Measurements from ENCODE around the gene GNG5. TPM values are rescaled to one million over a fixed set of nuclear protein-coding genes. Genes with fewer than 3 reads are reported as not detected.

The GNG5 gene
- total and polyA plus RNA-seq, 7 experiments from 2014 or later, result 24.8 to 250 (median 58.8) TPM

DNA sequence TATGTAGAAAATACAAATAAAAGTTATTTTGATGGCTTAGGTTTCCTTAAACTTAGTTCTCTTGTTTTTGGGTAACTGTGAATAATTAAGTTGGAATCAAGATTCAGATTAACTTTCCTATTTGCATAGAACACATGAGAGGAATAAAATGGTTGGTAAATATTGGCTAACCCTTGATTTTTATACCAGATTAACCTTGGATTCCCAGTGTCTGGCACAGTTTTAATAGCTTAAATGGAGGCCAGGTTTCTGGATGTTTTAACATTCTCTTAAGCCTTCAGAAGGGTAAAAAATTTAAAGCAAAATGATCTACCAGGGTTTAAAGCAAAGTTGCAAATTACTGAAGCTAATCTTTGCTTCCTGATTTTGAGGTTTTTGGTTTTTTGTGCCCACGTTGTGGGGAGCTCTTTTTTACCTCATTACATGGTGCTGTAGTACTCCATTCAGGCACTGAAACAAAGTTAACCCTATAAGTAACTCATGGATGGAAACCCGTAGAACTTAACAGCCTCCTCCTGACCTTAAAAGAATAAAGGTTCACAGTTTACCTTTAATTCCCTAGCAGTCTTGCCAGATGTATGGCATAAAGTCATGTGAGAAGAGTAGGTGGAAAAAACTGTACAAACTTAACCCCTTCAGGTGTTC, 8.6 kb downstream of the GNG5 start:
- Mint-ChIP-seq H3K9me3 (no peaks in the 10 kb centered on the region), H3K4me3 (peak overlapping the region in 1 of 10 donors; percentile 6), H3K27me3 (no peaks in the 10 kb centered on the region), H3K27ac (peak overlapping the region in 4 of 9 donors; percentile 24 to 72 (median 46)), H3K4me1 (peaks cover 15 to 56% (median 42%) of the 10 kb centered on the region in 7 donors), H3K36me3 (peaks cover 6 to 46% (median 25%) of the 10 kb centered on the region in 5 donors)
- DNase-seq (peak in 1 of 9 donors; percentile 15), ATAC-seq (peak; percentile 51)
- Histone ChIP-seq H3K9me3 (ENCODE audit: control insufficient read depth in 2 of 3, low read length in 3 of 3) (no peaks in the 10 kb centered on the region), H3K36me3 (ENCODE audit: control insufficient read depth in 2 of 3, insufficient read depth in 3 of 3, low read length in 3 of 3) (peaks cover 8 to 54% (median 21%) of the 10 kb centered on the region in 3 experiments), H3K27ac (ENCODE audit: low read depth, low read length) (peak overlapping the region; percentile 38), H3K27me3 (ENCODE audit: control insufficient read depth in 2 of 2, insufficient read depth in 2 of 2, low read length in 2 of 2) (no peaks in the 10 kb centered on the region), H3K4me3 (ENCODE audit: low read length) (no peak overlapping the region), H3K4me1 (ENCODE audit: control insufficient read depth in 2 of 2, insufficient read depth in 2 of 2, low read length in 2 of 2) (peaks cover 0 to 4% of the 10 kb centered on the region in 2 donors)
- POLR2A ChIA-PET, result interaction anchor here (1.0 to 1.5 kb wide), 2 partner anchors 18 to 76 kb away, joined by 4 to 5 read pairs; partner anchors contain the start of gene CTBS
- CTCF ChIA-PET, result interaction anchor here (1.0 kb wide), 1 partner anchor 55 kb away, joined by 3 read pairs; no protein-coding TSS in a partner anchor
- intact Hi-C loops (cut with micrococcal nuclease), result no loop called here

- H3K27ac Mint-ChIP-seq, result peak overlapping the region in 1 of 9 donors; percentile 62
- Histone ChIP-seq H3K4me1 (ENCODE audit: control insufficient read depth in 2 of 2, insufficient read depth in 2 of 2, low read length in 2 of 2) (peaks cover 0 to 2% of the 10 kb centered on the region in 2 donors), H3K36me3 (ENCODE audit: control insufficient read depth in 2 of 3, insufficient read depth in 3 of 3, low read length in 3 of 3) (peaks cover 14 to 66% (median 21%) of the 10 kb centered on the region in 3 experiments), H3K4me3 (ENCODE audit: low read length) (no peak overlapping the region), H3K9me3 (ENCODE audit: control insufficient read depth in 2 of 3, low read length in 3 of 3) (no peaks in the 10 kb centered on the region), H3K27me3 (ENCODE audit: control insufficient read depth in 2 of 2, insufficient read depth in 2 of 2, low read length in 2 of 2) (no peaks in the 10 kb centered on the region), H3K27ac (ENCODE audit: low read depth, low read length) (no peak overlapping the region)
- ChIA-PET POLR2A (no interaction called here), CTCF (interaction anchor here (1.0 kb wide), 1 partner anchor 257 kb away, joined by 3 read pairs; no protein-coding TSS in a partner anchor)
- peaks cover 11 to 44% (median 33%) of the 10 kb centered on the region in 7 donors for H3K4me1 Mint-ChIP-seq
- no peak overlapping the region for H3K4me3 Mint-ChIP-seq
- intact Hi-C loops (cut with micrococcal nuclease), result no loop called here
- no peaks in the 10 kb centered on the region for H3K9me3 Mint-ChIP-seq
- no peaks in the 10 kb centered on the region for H3K27me3 Mint-ChIP-seq
- peaks cover 6 to 43% (median 25%) of the 10 kb centered on the region in 5 donors for H3K36me3 Mint-ChIP-seq
- DNase-seq (no peak), ATAC-seq (no peak)
Observed at GRCh38 chr1:84496498-84496897, 9.9 kb downstream of the GNG5 start.

DNA sequence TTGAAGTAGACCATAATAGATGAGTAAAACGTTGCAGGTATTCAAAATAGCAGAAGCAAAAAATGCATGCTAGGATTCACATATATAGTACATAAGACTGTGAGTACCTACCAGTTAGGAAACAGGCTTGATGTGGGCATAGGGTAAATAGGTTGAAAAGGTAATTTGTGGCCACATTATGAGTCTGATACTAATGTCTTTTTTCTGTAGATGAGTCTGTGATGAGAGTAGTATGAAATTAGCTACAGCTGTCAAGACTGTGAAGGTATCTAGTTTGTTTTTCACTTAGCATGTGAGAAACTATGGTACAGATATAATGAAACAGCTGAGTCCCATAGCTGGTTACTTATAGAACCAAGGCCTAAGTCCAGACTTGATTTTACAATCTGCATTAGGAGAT, 12.6 kb downstream of the GNG5 start:
- H3K36me3 ChIP-seq (ENCODE audit: control insufficient read depth in 2 of 3, insufficient read depth in 3 of 3, low read length in 3 of 3), result peaks cover 23 to 81% (median 28%) of the 10 kb centered on the region in 3 experiments
- ChIA-PET POLR2A (interaction anchor here (0.7 to 1.3 kb wide), 2 partner anchors 13 to 350 kb away, joined by 3 to 4 read pairs; partner anchors contain the start of genes GNG5 and SPATA1), CTCF (no interaction called here)
- Mint-ChIP-seq H3K4me1 (peaks cover 10 to 40% (median 27%) of the 10 kb centered on the region in 7 donors), H3K36me3 (peaks cover 11 to 48% (median 40%) of the 10 kb centered on the region in 5 donors), H3K4me3 (no peak overlapping the region), H3K27me3 (no peaks in the 10 kb centered on the region), H3K9me3 (no peaks in the 10 kb centered on the region), H3K27ac (peak overlapping the region in 6 of 9 donors; percentile 6 to 76 (median 33))
- ATAC-seq, result no peak
- no peak overlapping the region for H3K4me3 ChIP-seq (ENCODE audit: low read length)
- no peaks in the 10 kb centered on the region for H3K4me1 ChIP-seq (ENCODE audit: control insufficient read depth in 2 of 2, insufficient read depth in 2 of 2, low read length in 2 of 2)
- DNase-seq, result no peak
- H3K27ac ChIP-seq (ENCODE audit: low read depth, low read length), result no peak overlapping the region
- H3K27me3 ChIP-seq (ENCODE audit: control insufficient read depth in 2 of 2, insufficient read depth in 2 of 2, low read length in 2 of 2), result no peaks in the 10 kb centered on the region
- intact Hi-C loops (cut with micrococcal nuclease), result no loop called here
- H3K9me3 ChIP-seq (ENCODE audit: control insufficient read depth in 2 of 3, low read length in 3 of 3), result no peaks in the 10 kb centered on the region

DNA sequence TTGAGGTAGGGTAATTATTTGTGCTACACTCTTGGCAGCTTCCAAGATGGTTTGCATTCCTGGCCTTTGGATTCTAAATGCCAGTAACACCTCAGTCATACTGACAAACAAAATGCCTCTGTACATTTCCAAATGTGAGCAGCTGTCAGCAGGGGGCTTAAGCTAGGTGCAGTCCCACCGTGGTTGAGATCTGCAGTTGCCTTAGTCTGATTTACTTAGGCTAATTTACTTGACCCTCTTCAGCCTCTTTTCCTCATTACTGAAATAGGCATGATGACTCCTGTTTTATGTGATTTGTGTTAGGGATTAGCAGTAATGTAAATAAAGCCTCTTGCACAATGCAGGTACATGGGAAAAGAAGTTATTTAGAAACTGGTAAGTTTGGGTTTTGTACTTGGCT, 13.7 kb downstream of the GNG5 start:
- H3K36me3 ChIP-seq (ENCODE audit: control insufficient read depth in 2 of 3, insufficient read depth in 3 of 3, low read length in 3 of 3), result peaks cover 19 to 71% (median 19%) of the 10 kb centered on the region in 3 experiments
- H3K27ac Mint-ChIP-seq, result peak overlapping the region in 2 of 9 donors; percentile 15 to 63
- H3K36me3 Mint-ChIP-seq, result peaks cover 5 to 41% (median 31%) of the 10 kb centered on the region in 5 donors
- ATAC-seq (no peak), DNase-seq (no peak)
- H3K9me3 Mint-ChIP-seq, result no peaks in the 10 kb centered on the region
- no peaks in the 10 kb centered on the region for H3K27me3 Mint-ChIP-seq
- intact Hi-C loops (cut with micrococcal nuclease), result loop anchor here in 1 of 2 donors (1.0 kb wide), 1 partner anchor 9 kb away; no protein-coding TSS in a partner anchor
- peaks cover 10 to 42% (median 30%) of the 10 kb centered on the region in 7 donors for H3K4me1 Mint-ChIP-seq
- no peaks in the 10 kb centered on the region for H3K4me1 ChIP-seq (ENCODE audit: control insufficient read depth in 2 of 2, insufficient read depth in 2 of 2, low read length in 2 of 2)
- ChIA-PET POLR2A (interaction anchor here (1.0 kb wide), 1 partner anchor 11 kb away, joined by 3 read pairs; no protein-coding TSS in a partner anchor), CTCF (no interaction called here)
- no peak overlapping the region for H3K4me3 ChIP-seq (ENCODE audit: low read length)
- no peak overlapping the region for H3K27ac ChIP-seq (ENCODE audit: low read depth, low read length)
- H3K27me3 ChIP-seq (ENCODE audit: control insufficient read depth in 2 of 2, insufficient read depth in 2 of 2, low read length in 2 of 2), result no peaks in the 10 kb centered on the region
- no peak overlapping the region for H3K4me3 Mint-ChIP-seq
- H3K9me3 ChIP-seq (ENCODE audit: control insufficient read depth in 2 of 3, low read length in 3 of 3), result no peaks in the 10 kb centered on the region

- H3K27me3 Mint-ChIP-seq, result no peaks in the 10 kb centered on the region
- H3K9me3 ChIP-seq (ENCODE audit: control insufficient read depth in 2 of 3, low read length in 3 of 3), result no peaks in the 10 kb centered on the region
- CTCF ChIA-PET, result no interaction called here
Observed at GRCh38 chr1:84489766-84490165, 16.6 kb downstream of the GNG5 start.

GRCh38 chr1:84488107-84488506, 18.3 kb downstream of the GNG5 start:
- Mint-ChIP-seq H3K36me3 (peaks cover 10 to 48% (median 35%) of the 10 kb centered on the region in 5 donors), H3K9me3 (peaks cover 0 to 3% (median 0%) of the 10 kb centered on the region in 11 donors), H3K27ac (peak overlapping the region in 2 of 9 donors; percentile 33 to 41), H3K4me3 (peak overlapping the region in 2 of 10 donors; percentile 37 to 61), H3K4me1 (peaks cover 23 to 66% (median 61%) of the 10 kb centered on the region in 7 donors), H3K27me3 (no peaks in the 10 kb centered on the region)
- intact Hi-C loops (cut with micrococcal nuclease), result no loop called here
- H3K36me3 ChIP-seq (ENCODE audit: control insufficient read depth in 2 of 3, insufficient read depth in 3 of 3, low read length in 3 of 3), result peaks cover 11 to 52% (median 15%) of the 10 kb centered on the region in 3 experiments
- no peak overlapping the region for H3K27ac ChIP-seq (ENCODE audit: low read depth, low read length)
- H3K27me3 ChIP-seq (ENCODE audit: control insufficient read depth in 2 of 2, insufficient read depth in 2 of 2, low read length in 2 of 2), result no peaks in the 10 kb centered on the region
- no peak overlapping the region for H3K4me3 ChIP-seq (ENCODE audit: low read length)
- DNase-seq (no peak), ATAC-seq (no peak)
- peaks cover 0 to 4% of the 10 kb centered on the region in 2 donors for H3K4me1 ChIP-seq (ENCODE audit: control insufficient read depth in 2 of 2, insufficient read depth in 2 of 2, low read length in 2 of 2)
- no peaks in the 10 kb centered on the region for H3K9me3 ChIP-seq (ENCODE audit: control insufficient read depth in 2 of 3, low read length in 3 of 3)
- ChIA-PET POLR2A (interaction anchor here (0.8 kb wide), 1 partner anchor 48 kb away, joined by 3 read pairs; no protein-coding TSS in a partner anchor), CTCF (no interaction called here)

More at GRCh38 chr1:84489766-84490165, 16.6 kb downstream of the GNG5 start:
- Mint-ChIP-seq H3K36me3 (peaks cover 10 to 44% (median 31%) of the 10 kb centered on the region in 5 donors), H3K4me1 (peaks cover 26 to 53% (median 48%) of the 10 kb centered on the region in 7 donors), H3K4me3 (no peak overlapping the region), H3K27ac (peak overlapping the region in 1 of 9 donors; percentile 10), H3K9me3 (peaks cover 0 to 3% (median 0%) of the 10 kb centered on the region in 11 donors)
- Histone ChIP-seq H3K4me3 (ENCODE audit: low read length) (no peak overlapping the region), H3K36me3 (ENCODE audit: control insufficient read depth in 2 of 3, insufficient read depth in 3 of 3, low read length in 3 of 3) (peaks cover 11 to 53% (median 15%) of the 10 kb centered on the region in 3 experiments), H3K27ac (ENCODE audit: low read depth, low read length) (no peak overlapping the region), H3K27me3 (ENCODE audit: control insufficient read depth in 2 of 2, insufficient read depth in 2 of 2, low read length in 2 of 2) (no peaks in the 10 kb centered on the region), H3K4me1 (ENCODE audit: control insufficient read depth in 2 of 2, insufficient read depth in 2 of 2, low read length in 2 of 2) (peaks cover 0 to 4% of the 10 kb centered on the region in 2 donors)
- ATAC-seq (no peak), DNase-seq (no peak)
- POLR2A ChIA-PET, result no interaction called here
- intact Hi-C loops (cut with micrococcal nuclease), result no loop called here
